HG02610 (cell line): ENCODE data around the gene FADS6.
A peak's percentile ranks its signal among the peaks of the same experiment; 100 is the strongest.

Experiments
- ATAC-seq: cut with Tn5 transposase; IDR thresholded peaks from one replicate; pipeline ENCODE4 v1.9.1; 2021; ENCODE audit warnings: mild to moderate bottlenecking, moderate library complexity; ENCODE audit not compliant: unreplicated experiment

FADS6 gene

GRCh38 chr17:74833501-74834377, 59.7 kb downstream of the FADS6 start:
- ATAC-seq, result peak; percentile 41

DNA sequence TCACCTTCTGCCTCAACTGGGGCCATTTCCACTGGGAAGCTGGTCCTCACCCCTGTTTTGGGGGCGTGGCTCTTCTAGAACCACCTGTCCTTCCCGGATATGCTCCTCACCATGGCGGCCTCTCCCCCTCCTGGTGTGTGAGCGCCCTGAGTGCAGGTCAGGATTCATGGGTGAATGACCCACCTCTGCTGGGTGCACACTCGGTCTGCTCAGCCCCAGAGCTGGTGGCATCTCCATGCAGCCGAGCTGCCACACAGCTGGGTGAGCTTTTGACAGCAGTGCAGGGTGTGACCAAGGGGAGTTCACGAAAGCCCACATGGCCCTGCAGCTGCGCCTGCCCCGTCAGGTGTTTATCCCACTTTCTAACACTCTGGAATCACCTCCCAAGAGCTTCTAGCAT, 61.0 kb downstream of the FADS6 start:
- ATAC-seq, result no peak

DNA sequence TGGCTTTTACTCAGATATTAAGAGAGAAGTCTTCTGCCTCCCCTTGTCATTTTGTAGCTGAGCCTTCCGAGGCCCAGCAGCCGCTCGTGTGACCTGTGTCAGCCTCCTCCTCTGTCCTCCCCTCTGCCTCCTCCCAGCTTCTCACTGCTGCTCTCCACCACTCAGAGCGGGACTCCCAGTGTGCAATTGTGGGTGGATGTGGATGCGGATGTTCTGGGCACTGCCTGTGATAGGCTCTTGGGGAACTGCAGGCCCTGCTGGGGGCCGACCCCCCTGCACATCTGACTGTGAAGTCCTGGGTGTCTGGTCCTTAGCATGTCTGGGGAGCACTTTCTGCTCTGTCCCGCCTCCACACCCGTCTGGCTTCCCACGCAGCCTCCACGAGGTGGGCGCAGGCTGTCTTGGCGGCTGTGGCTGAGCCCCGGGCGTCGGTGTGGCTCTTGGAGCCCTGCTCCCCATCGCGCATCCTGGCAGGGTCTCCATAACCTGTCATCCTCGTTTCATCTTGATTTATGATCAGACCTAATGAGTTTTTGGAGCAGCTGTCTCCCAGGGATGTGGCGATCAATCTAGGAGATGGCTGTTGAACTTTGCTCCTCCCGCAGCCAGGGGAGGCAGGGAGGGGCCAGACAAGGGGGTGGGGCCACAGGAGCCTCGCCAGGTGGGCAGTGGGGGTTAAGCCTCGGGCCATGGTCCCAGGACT, 61.8 kb downstream of the FADS6 start:
- no peak for ATAC-seq

DNA sequence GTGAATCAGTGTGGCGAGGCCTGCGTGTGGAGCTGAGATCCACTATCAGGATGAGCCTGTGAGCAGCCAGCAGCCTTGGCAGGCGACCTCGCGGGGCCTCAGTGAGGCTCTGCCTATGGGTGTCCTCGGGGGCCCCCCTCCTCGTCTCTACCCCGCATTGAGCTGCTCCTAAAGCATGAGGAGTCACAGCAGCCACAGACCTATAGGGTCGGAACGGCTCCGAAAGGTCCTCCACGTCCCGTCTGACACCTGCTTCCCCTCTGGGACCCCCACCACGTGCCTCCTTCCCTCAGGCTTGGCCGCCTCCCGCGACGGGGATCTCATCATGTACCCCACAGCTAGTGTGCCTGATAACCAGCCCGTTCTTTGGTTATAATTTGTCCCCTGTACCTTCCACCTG, 62.6 kb downstream of the FADS6 start:
- no peak for ATAC-seq

GRCh38 chr17:74827800-74828199, 65.6 kb downstream of the FADS6 start:
- no peak for ATAC-seq
